ENCODE results near the gene SEC14L6. TPM values are rescaled to one million over a fixed set of nuclear protein-coding genes. Genes with fewer than 3 reads are reported as not detected.
"Not testable (repeated sequence)": the region's sequence is repeated elsewhere in the genome, so short reads cannot be mapped to it uniquely, and the experiment has no call there.

Gene SEC14L6
- total RNA-seq, 6 experiments from 2014 or later, result 0.06 to 0.39 (median 0.12) TPM; not detected in 1

- intact Hi-C loops (cut with DNase I), result no loop called here
- Histone ChIP-seq H3K36me3 (no peaks in the 10 kb centered on the region), H3K27ac (no peak overlapping the region), H3K27me3 (no peaks in the 10 kb centered on the region), H3K4me1 (peaks cover 0 to 4% (median 0%) of the 10 kb centered on the region in 4 donors), H3K9me3 (no peaks in the 10 kb centered on the region), H3K4me3 (no peak overlapping the region)
- ATAC-seq, result no peak
- DNase-seq, result no peak
- TF ChIP-seq CTCF (IDR thresholded peaks at IDR 0.05), result no peak
- TF ChIP-seq POLR2A (IDR thresholded peaks at IDR 0.05), result no peak
- WGBS (ENCODE audit: insufficient coverage, low coverage, low lambda C conversion rate, missing lambda C conversion rate), result 45% methylated on average over 2 of the region's 3 CpGs
Observed at GRCh38 chr22:30564761-30565119, 18.2 kb upstream of the SEC14L6 start.

- Histone ChIP-seq H3K27me3 (no peaks in the 10 kb centered on the region), H3K4me1 (peaks cover 0 to 4% (median 0%) of the 10 kb centered on the region in 4 donors), H3K36me3 (no peaks in the 10 kb centered on the region), H3K27ac (no peak overlapping the region), H3K9me3 (no peaks in the 10 kb centered on the region), H3K4me3 (no peak overlapping the region)
- DNase-seq (no peak), ATAC-seq (no peak)
- 72% methylated on average over 3 of the region's 8 CpGs for WGBS (ENCODE audit: insufficient coverage, low coverage, low lambda C conversion rate, missing lambda C conversion rate)
- intact Hi-C loops (cut with DNase I), result no loop called here
- TF ChIP-seq CTCF (IDR thresholded peaks at IDR 0.05), result no peak
- no peak for TF ChIP-seq POLR2A (IDR thresholded peaks at IDR 0.05)
Observed at GRCh38 chr22:30564045-30564760, 17.7 kb upstream of the SEC14L6 start.

GRCh38 chr22:30562366-30562765 is 15.8 kb upstream of the SEC14L6 start:
- H3K36me3 ChIP-seq, result no peaks in the 10 kb centered on the region
- H3K9me3 ChIP-seq, result no peaks in the 10 kb centered on the region
- H3K4me3 ChIP-seq, result no peak overlapping the region
- peaks cover 0 to 4% (median 0%) of the 10 kb centered on the region in 4 donors for H3K4me1 ChIP-seq
- intact Hi-C loops (cut with DNase I), result no loop called here
- peak in 1 of 3 donors; percentile 39 for DNase-seq
- peak in 2 of 4 donors; percentile 15 to 56 for ATAC-seq
- no peak overlapping the region for H3K27ac ChIP-seq
- 50% methylated on average over 1 of the region's 6 CpGs for WGBS (ENCODE audit: insufficient coverage, low coverage, low lambda C conversion rate, missing lambda C conversion rate)
- H3K27me3 ChIP-seq, result no peaks in the 10 kb centered on the region
- TF ChIP-seq CTCF (IDR thresholded peaks at IDR 0.05) (no peak), POLR2A (IDR thresholded peaks at IDR 0.05) (no peak)

- DNase-seq (no peak), ATAC-seq (no peak)
- TF ChIP-seq POLR2A (IDR thresholded peaks at IDR 0.05), result no peak
- no peak for TF ChIP-seq CTCF (IDR thresholded peaks at IDR 0.05)
- no peak overlapping the region for H3K27ac ChIP-seq
- no peaks in the 10 kb centered on the region for H3K27me3 ChIP-seq
- H3K4me3 ChIP-seq, result no peak overlapping the region
- WGBS (ENCODE audit: insufficient coverage, low coverage, low lambda C conversion rate, missing lambda C conversion rate), result 63% methylated on average over 3 of the region's 10 CpGs
- H3K9me3 ChIP-seq, result no peaks in the 10 kb centered on the region
- intact Hi-C loops (cut with DNase I), result no loop called here
- no peaks in the 10 kb centered on the region for H3K36me3 ChIP-seq
- peaks cover 0 to 4% (median 0%) of the 10 kb centered on the region in 4 donors for H3K4me1 ChIP-seq
Observed at GRCh38 chr22:30561402-30562189, 15.1 kb upstream of the SEC14L6 start.

GRCh38 chr22:30560643-30561202 is 14.2 kb upstream of the SEC14L6 start:
- not testable (repeated sequence) for DNase-seq

More at GRCh38 chr22:30560643-30561202, 14.2 kb upstream of the SEC14L6 start:
- H3K4me3 ChIP-seq; H3K27me3 ChIP-seq; H3K4me1 ChIP-seq; intact Hi-C loops (cut with DNase I); H3K36me3 ChIP-seq; ATAC-seq; H3K9me3 ChIP-seq; H3K27ac ChIP-seq: not testable (repeated sequence)
- WGBS (ENCODE audit: insufficient coverage, low coverage, low lambda C conversion rate, missing lambda C conversion rate), result 89% methylated on average over 2 of the region's 11 CpGs
